Fibroblast of lung (primary cell): ENCODE measurements around the gene RAB3A. TPM values are rescaled to one million over a fixed set of nuclear protein-coding genes. Genes with fewer than 3 reads are reported as not detected.

Experiments used
- DNase-seq, 2 donors: peaks; one replicate each; pipeline versions ENCODE4 v3.0.0 to v3.0.0-alpha.2; 2010; ENCODE audit warnings: low read depth in 2 of 2
- H2AFZ ChIP-seq: 2 replicates; pipeline ENCODE4 v1.5.1; 2012; ENCODE audit warnings: low read length, control low read depth, inconsistent platforms
- H3K27ac ChIP-seq: 2 replicates; pipeline ENCODE4 v1.5.1; 2011; ENCODE audit warnings: low read length, control low read depth; ENCODE audit not compliant: insufficient read depth
- H3K27me3 ChIP-seq: 2 replicates; pipeline ENCODE4 v1.5.1; 2011; ENCODE audit warnings: mild to moderate bottlenecking, low read length; ENCODE audit not compliant: control insufficient read depth, insufficient read depth
- H3K36me3 ChIP-seq: 2 replicates; pipeline ENCODE4 v1.5.1; 2011; ENCODE audit warnings: low read length; ENCODE audit not compliant: control insufficient read depth, insufficient read depth
- H3K4me1 ChIP-seq: 2 replicates; pipeline ENCODE4 v1.5.1; 2011; ENCODE audit warnings: low read length; ENCODE audit not compliant: control insufficient read depth, insufficient read depth; ENCODE audit errors: extremely low read depth
- H3K4me2 ChIP-seq: 2 replicates; pipeline ENCODE4 v1.5.1; 2011; ENCODE audit warnings: low read length, control low read depth; ENCODE audit not compliant: insufficient read depth; ENCODE audit errors: extremely low read depth
- H3K4me3 ChIP-seq, 4 experiments: fragments of 200-600 bp in 1 of 4; sonication (generic) in 1 of 4; replicated peaks in 1 of 4; 2 replicates each; pipeline ENCODE4 v1.5.1; 2011 to 2016; ENCODE audit warnings: low read length in 4 of 4, low read depth in 3 of 4, mild to moderate bottlenecking in 3 of 4, control low read depth in 2 of 4, inconsistent platforms in 1 of 4, mixed read lengths in 1 of 4; ENCODE audit not compliant: insufficient read depth in 1 of 4; ENCODE audit errors: control extremely low read depth in 1 of 4
- H3K79me2 ChIP-seq: 2 replicates; pipeline ENCODE4 v1.5.1; 2012; ENCODE audit warnings: mild to moderate bottlenecking, low read length, inconsistent platforms; ENCODE audit not compliant: control insufficient read depth, insufficient read depth
- H3K9ac ChIP-seq: 2 replicates; pipeline ENCODE4 v1.5.1; 2011; ENCODE audit warnings: mild to moderate bottlenecking, low read length, control low read depth; ENCODE audit not compliant: insufficient read depth
- H3K9me3 ChIP-seq: 2 replicates; pipeline ENCODE4 v1.5.1; 2012; ENCODE audit warnings: low read depth, low read length; ENCODE audit not compliant: control insufficient read depth, insufficient read depth
- H4K20me1 ChIP-seq: 2 replicates; pipeline ENCODE4 v1.5.1; 2011; ENCODE audit warnings: low read length; ENCODE audit not compliant: control insufficient read depth, insufficient read depth; ENCODE audit errors: extremely low read depth
- EZH2 ChIP-seq: IDR thresholded peaks from 2 replicates; pipeline ENCODE4 v1.5.1; 2012; ENCODE audit warnings: low read length, control low read depth, mild to moderate bottlenecking; ENCODE audit errors: missing control alignments
- polyA plus RNA-seq, 2 donors: library from polyadenylated mRNA; depleted of rRNA in 1 of 2; stranded (reverse) in 1 of 2; unstranded in 1 of 2; fragments of >200 nt; gene quantifications; 2 replicates each; pipeline ENCODE4 v1.2.1, GENCODE V29; 2011 to 2012; ENCODE audit warnings: missing spikeins in 1 of 2
- total RNA-seq: library from RNA; depleted of rRNA; stranded (reverse); fragments of >200 nt; gene quantifications from 2 replicates; pipeline ENCODE4 v1.2.1, GENCODE V29; 2014
- TF ChIP-seq, protein P1 (sequence below), 2 donors: IDR thresholded peaks in 1 of 2; conservative IDR thresholded peaks in 1 of 2; 1 replicate in 1 of 2; 2 replicates in 1 of 2; pipeline ENCODE4 v1.5.1; 2011 to 2012; ENCODE audit warnings: low read length in 2 of 2, control low read depth in 1 of 2, inconsistent platforms in 1 of 2, low read depth in 1 of 2, mild to moderate bottlenecking in 1 of 2

Gene RAB3A
- total and polyA plus RNA-seq, 2 donors (not counting 1 experiment from before 2014, with no cell fraction given), result 2.0 to 3.6 TPM

DNA sequence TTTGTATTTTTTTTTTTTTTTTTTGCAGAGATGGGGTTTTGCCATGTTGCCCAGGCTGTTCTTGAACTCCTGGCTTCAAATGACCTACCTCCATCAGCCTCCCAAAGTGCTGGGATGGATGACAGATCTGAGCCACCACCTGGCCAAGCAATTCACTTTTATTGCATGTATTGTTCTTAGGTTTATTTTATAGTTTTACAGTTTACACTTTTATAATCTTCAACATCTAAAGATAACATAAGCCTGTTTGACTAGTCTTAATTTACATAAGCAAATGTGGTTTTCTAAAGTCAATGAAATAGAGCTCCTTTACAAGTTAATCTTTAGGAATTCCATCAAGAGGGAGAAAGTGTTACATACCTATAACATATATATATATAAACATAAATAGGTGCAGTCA is 20.3 kb downstream of the RAB3A start:
- Histone ChIP-seq H3K4me3 (no peak overlapping the region), H3K79me2 (no peaks in the 10 kb centered on the region), H3K36me3 (no peaks in the 10 kb centered on the region), H3K27ac (no peak overlapping the region), H3K27me3 (no peaks in the 10 kb centered on the region), H4K20me1 (no peaks in the 10 kb centered on the region), H2AFZ (no peak overlapping the region), H3K9ac (no peak overlapping the region), H3K4me1 (no peaks in the 10 kb centered on the region), H3K4me2 (no peak overlapping the region), H3K9me3 (no peaks in the 10 kb centered on the region)
- no peak for TF ChIP-seq EZH2
- TF ChIP-seq, protein P1, sequence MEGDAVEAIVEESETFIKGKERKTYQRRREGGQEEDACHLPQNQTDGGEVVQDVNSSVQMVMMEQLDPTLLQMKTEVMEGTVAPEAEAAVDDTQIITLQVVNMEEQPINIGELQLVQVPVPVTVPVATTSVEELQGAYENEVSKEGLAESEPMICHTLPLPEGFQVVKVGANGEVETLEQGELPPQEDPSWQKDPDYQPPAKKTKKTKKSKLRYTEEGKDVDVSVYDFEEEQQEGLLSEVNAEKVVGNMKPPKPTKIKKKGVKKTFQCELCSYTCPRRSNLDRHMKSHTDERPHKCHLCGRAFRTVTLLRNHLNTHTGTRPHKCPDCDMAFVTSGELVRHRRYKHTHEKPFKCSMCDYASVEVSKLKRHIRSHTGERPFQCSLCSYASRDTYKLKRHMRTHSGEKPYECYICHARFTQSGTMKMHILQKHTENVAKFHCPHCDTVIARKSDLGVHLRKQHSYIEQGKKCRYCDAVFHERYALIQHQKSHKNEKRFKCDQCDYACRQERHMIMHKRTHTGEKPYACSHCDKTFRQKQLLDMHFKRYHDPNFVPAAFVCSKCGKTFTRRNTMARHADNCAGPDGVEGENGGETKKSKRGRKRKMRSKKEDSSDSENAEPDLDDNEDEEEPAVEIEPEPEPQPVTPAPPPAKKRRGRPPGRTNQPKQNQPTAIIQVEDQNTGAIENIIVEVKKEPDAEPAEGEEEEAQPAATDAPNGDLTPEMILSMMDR (conservative IDR thresholded peaks at IDR 0.05 in 1 of 2, IDR thresholded peaks at IDR 0.05 in 1 of 2; ENCODE audit: low read depth in 1 of 2, low read length in 2 of 2), result no peak
- no peak for DNase-seq

DNA sequence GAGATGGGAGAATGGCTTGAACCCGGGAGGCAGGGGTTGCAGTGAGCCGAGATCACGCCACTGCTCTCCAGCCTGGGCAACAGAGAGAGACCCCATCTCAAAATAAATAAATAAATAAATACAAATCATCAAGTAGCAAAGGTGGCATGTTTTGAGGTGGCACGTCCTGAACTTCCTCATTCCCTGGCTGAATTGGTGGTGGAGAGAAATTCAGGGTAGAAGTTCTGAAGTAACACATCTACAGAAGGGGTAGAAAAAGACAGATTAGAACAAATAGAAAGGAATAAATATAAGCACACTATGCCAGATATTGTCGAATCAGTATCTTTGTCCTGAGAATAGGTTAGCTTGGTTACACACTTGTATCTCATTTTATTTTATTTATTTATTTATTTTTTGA is 23.9 kb downstream of the RAB3A start:
- no peak for DNase-seq
- H3K9ac ChIP-seq, result no peak overlapping the region

DNA sequence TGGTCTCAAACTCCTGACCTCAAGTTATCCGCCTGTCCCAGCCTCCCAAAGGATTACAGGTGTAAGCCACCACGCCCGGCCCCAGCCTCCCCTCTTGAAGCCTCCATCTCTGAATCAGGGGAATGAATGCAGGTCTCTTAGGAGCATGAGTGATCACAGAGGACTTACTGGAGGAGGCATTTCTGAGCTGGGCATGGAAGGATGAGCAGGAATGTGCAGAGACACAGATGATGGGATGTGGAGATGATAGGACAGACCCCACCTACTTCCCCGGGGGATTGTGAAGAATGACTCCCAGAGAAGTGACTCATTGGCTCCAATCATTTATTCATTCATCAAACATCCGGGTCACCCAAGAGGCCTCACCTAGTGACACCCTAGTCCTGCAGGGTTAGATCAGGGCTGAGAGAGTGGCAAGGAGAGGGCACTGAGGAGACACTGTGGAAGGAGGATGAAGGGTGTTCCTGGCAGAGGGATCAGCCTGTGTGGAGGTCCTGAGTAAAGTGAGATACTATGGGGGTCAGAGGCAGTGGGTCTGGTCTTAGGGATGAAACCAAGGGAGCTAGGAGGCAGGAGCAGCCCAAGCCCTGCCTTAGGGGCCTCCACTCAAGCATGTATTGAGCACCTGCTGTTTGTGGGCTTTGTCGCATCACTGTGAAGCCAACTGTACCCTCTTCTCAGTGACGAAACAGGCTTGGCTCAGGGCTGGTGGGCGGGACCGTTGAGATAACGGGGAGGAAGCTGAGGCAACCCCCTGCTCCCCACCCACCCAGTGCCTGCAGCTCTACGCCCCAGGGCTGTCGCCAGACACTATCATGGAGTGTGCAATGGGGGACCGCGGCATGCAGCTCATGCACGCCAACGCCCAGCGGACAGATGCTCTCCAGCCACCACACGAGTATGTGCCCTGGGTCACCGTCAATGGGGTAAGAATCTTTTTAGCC is 27.2 kb downstream of the RAB3A start:
- H3K27ac ChIP-seq, result no peak overlapping the region
- no peaks in the 10 kb centered on the region for H3K36me3 ChIP-seq
- no peaks in the 10 kb centered on the region for H3K79me2 ChIP-seq
- no peak overlapping the region for H3K9ac ChIP-seq
- no peaks in the 10 kb centered on the region for H3K9me3 ChIP-seq
- TF ChIP-seq EZH2, result no peak
- TF ChIP-seq, protein P1 (conservative IDR thresholded peaks at IDR 0.05 in 1 of 2, IDR thresholded peaks at IDR 0.05 in 1 of 2; ENCODE audit: low read depth in 1 of 2, low read length in 2 of 2), result no peak
- peaks cover 4% of the 10 kb centered on the region for H3K4me1 ChIP-seq
- H2AFZ ChIP-seq, result no peak overlapping the region
- no peak overlapping the region for H3K4me3 ChIP-seq
- no peaks in the 10 kb centered on the region for H4K20me1 ChIP-seq
- no peak for DNase-seq
- no peak overlapping the region for H3K4me2 ChIP-seq
- no peaks in the 10 kb centered on the region for H3K27me3 ChIP-seq

More for the DNA sequence above, 23.9 kb downstream of the RAB3A start:
- Histone ChIP-seq H3K36me3 (no peaks in the 10 kb centered on the region), H3K4me3 (no peak overlapping the region), H4K20me1 (no peaks in the 10 kb centered on the region), H3K27me3 (no peaks in the 10 kb centered on the region), H3K79me2 (no peaks in the 10 kb centered on the region), H3K4me1 (no peaks in the 10 kb centered on the region), H3K27ac (no peak overlapping the region), H2AFZ (no peak overlapping the region), H3K9me3 (no peaks in the 10 kb centered on the region), H3K4me2 (no peak overlapping the region)
- TF ChIP-seq, protein P1 (conservative IDR thresholded peaks at IDR 0.05 in 1 of 2, IDR thresholded peaks at IDR 0.05 in 1 of 2; ENCODE audit: low read depth in 1 of 2, low read length in 2 of 2), result no peak
- TF ChIP-seq EZH2, result no peak
